DMS153 treated with DMSO at 0.1 percent for 48 hours (cell line): ENCODE data around the gene AKAP13.

Experiments
- DNase-seq: peaks from one replicate; lab custom pipeline; 2025; ENCODE audit not compliant: unreplicated experiment; lab: John Stamatoyannopoulos, UW

The AKAP13 gene

DNA sequence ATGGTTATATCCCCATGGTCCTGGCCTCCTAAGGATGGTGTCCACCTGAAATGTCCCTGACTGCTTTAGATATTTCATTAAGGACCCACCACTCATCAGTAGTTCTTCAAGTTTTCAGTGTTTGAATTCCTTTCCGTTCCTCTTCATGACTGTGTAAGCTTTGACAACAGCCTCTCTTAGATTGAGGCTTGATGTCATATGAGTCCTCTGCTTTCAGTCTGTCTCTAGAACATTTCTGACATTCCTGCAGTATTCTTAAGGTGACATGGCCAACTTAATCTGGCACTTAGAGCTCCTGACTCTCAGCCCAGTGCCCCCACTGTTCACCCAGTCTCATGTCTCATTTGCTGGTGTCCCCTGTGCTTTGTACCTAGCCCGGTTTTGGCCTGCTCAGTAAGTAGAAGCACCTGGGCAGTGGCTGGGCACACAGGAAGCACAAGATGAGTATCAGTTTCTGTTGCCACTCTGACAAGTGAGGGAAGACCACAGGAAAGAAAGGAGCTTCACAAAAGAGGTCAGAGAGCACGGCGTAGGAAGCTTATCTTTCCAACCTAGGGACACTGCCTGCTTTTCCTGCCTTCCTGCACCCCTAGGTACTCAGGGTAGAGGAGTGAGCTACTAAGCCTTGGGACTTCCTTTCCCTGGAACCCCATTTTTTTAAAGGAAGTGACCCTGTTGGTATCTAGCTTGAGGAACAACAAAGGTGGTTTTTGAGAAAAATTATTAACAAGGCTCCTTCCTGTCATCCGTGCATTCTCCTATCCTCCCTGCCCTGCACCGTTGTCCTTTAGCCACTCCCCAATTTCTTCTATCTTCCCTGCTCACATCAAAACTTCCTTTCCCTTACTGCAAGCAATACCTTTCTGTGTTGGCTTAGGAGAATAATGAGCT, 311.2 kb downstream of the AKAP13 start:
- no peak for DNase-seq

DNA sequence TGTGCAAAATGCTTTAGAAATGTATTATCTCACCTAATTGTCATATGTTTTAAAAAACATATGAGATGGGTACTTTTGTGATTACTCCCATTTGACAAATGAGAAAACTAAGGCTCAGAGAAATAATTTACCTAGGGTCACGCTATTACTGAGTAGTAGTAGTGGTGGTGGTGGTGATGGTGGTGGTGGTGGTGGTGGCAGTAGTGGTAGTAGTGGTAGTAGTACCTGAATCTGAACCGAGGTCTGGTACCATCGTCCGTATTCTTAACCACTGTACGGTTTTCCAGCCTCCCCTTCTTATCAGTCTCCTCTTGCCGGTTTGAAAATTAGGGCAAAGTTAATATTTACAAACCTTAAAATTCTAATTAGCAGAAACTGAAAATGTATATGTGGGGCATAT, 311.9 kb downstream of the AKAP13 start:
- no peak for DNase-seq

DNA sequence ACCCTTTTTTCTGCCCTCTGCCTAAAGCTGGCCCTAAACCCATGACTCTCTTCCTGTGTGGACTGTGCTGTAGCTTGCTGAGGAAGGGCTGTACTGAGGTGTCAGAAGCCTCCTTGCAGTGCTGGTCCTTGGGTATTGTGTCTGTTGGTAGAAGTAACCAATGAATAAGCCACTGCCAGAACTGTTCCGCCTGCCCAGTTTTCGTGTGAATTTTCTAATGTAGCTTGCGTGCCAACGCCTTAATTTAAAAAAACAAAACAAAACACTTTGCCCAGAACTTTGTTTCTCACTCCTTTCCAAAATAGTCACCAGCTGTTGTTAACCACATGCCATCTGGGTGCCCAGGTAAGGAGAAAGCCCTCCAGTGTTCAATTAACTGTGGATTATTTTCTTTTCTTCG, 312.5 kb downstream of the AKAP13 start:
- DNase-seq = no peak

DNA sequence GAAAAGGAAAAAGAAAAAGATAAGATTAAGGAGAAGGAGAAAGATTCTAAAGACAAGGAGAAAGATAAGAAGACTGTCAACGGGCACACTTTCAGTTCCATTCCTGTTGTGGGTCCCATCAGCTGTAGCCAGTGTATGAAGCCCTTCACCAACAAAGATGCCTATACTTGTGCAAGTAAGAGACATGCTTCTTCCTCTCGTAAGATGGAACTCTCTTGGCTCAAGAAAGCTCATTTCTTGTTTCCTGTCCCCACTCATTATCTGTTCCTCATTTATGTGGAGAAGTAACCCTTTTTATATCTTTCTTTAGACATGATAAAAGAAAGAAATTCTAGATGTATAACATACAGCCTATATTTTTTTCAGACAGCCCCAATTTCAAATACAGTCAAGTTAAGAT, 312.9 kb downstream of the AKAP13 start:
- DNase-seq = no peak

DNA sequence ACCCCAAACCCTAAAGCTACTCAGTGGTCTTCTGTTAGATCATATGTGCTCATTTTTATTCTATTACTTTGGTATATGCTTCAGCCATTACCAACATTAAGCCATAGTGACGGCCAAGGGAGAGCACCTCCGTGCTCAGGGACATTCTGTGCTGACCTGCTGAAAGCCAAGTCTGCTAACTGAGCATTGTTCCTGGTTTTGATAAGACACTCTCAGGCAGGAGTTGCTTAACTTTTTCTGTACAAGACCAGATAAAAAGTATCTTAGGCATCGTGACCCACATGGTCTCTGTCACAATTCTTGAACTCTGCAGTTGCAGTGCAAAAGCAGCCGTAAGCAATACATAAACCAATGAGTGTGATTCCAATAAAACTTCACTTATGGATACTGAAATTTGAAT, 313.7 kb downstream of the AKAP13 start:
- DNase-seq = no peak

DNA sequence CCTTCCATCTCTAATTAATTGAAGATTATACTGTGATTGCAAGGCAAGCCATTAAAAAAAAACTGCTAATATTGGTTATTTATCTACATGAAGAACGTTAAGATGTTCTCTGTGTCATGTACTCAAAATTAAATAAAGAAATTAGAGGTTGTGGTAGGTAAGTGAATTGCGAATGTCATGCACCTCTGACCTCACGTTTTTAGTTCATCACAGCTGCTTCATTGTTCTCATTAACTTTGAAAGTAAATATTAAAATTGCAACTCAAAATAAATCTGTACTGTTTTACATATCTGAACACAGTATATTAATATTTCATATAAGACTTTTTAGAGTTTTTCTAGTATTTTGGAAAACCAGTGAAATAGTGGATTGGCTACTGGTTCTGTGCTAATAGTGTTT, 320.4 kb downstream of the AKAP13 start:
- no peak for DNase-seq

DNA sequence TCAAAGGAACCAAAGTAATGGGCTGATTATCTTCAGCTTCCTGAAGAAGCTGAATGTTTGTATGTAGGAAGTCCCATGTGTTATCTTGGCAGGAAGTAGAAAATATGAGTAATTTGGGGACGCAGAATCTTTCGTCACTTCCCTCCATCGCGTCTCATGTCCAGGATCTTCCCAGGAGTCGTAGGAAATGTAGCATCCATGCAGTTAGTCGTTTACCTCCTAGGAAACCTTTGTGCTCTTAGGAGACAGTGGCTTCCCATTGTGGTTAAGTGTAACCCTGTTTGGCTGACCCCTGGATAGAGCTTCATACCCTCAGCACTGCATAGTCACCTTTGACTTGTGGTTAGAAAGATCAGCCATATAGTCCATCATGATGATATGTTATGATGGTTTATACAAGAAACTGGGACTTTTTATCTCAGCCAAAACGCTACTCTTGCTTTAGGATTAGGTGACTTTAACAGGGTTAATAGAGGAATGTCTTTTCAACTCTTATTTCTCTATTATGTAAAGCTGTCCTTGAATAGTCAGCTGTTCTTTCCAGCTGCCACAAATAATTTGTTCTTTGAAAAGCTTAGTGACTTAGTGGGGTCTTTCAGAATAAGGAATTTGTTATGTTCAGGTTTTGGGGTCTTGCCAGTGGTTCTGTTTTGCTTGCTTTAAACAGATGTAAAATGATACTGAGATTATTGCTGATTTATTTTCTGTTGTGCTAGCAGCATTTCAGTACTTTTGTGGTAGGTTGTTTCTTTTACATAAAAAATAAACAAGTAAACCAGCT, 322.1 kb downstream of the AKAP13 start:
- DNase-seq = no peak

DNA sequence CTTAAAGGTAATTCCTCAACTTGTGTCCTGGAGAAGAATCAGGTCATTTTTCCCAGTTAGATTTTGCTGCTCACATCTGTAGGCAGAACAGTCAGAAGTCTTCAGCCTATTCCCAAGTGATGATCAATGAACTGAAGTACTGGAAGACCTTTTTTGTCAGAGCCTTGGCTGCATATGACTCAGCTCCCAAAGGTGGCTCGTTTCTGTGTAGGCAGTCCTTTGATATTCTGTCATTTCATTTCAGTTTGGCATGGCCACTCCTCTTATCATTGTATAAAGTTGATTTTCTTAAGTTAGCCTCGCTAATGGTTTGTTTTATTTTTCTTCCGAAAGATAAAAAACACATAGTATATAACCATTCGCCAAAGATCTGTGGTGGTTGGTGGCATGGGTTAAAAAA, 323.7 kb downstream of the AKAP13 start:
- no peak for DNase-seq

DNA sequence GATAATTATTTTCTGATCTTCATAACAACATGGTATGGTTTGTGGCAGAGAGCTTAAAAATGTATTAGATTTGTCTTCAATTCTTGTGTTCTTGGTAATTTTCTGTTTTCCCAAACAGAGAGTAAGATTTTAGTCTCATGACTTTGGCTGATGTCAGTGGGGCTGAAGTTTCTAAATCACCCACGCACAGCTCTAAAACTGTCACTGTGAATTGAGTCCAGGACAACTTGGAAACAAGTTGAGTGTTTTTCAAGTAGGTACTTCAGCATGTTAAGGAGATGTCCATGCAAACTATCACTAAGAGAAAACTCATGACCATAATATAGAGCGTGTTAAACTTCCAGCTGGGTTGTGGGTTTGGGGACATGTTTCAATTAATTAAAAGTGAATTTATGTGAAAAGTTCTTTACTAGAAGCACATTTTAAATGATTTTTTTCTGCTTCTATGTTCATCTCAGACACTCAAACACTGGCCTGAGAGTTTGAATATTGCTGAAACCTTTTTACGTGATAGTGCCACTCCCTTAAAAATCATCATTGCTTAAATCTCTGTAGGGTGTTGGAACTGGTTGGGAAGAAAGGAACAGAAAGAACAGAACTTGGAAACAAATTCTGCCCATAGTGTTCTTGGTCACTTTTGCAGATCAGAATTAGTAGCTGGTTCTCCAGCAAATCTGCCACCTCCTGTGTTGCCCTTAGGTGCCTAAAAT, 324.5 kb downstream of the AKAP13 start:
- no peak for DNase-seq

DNA sequence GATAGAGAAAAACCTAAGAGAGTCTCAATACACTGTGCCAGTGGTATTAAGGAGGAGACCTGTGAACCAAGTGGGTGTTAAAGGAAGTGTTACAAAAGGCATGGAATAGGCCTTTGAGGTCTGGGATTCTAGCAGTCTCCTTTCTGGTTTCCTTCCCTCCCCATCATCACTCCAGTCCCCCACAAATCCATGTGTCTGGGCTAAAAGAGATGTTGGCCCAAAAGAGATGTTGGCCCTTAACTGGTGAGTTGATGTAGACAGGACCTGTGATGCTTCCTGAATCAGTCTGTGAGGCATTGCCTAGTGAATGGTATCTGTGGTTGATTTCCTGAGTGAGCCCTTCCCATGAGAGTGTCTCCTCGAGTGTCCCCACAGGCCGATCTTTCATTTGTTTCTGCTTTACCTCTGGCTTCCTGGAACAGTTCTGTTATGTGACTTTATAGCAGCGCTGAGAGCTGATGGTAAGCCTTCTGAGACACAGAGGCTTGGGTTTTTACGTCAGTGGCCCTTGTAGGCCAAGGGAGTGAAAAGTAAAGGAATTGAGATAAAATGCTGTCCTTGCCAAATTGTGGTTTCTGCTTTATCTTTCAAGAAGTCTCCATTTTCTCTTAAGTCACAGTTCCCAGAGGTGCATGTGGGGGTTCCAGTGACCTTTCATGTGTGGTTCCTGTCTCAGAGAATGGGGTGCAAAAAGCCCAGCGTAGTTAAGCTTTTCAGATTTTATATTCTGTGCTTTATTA, 326.5 kb downstream of the AKAP13 start:
- DNase-seq = no peak

DNA sequence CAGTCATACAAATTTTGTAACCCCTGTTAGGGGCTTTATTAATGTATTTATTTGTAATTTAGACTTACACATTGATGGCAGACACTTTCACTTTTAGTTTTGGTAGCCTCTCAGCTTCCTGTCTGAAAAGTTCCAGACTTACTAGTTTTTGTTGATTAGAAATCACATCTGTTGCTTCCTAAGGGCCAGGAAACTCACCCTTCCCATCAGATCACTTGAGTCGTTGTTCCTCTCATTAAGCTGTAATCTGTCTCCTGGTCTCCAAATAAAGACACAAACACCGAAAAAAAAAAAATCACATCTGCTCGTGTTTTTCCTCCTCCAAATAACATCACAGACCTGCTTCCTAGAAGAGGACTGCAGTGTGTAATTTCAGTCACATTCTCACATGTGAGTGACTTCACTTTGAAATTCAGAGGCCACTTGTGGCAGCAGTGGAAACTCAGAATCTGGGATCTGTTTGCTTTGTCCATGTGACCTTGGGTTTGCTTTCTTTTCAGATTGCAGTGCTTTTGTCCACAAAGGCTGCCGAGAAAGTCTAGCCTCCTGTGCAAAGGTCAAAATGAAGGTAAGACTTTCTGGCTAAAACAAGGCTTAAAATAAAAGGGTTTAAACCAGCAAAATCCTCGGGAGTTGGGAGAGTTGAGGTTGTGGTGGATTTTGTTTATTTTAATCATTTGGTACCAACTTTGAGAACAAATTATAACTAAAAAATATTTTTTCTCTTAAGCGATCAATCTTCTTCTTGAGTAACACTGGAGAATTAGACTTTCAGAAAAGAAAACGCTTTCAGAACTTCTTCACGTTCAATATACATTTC, 327.3 kb downstream of the AKAP13 start:
- DNase-seq = no peak

DNA sequence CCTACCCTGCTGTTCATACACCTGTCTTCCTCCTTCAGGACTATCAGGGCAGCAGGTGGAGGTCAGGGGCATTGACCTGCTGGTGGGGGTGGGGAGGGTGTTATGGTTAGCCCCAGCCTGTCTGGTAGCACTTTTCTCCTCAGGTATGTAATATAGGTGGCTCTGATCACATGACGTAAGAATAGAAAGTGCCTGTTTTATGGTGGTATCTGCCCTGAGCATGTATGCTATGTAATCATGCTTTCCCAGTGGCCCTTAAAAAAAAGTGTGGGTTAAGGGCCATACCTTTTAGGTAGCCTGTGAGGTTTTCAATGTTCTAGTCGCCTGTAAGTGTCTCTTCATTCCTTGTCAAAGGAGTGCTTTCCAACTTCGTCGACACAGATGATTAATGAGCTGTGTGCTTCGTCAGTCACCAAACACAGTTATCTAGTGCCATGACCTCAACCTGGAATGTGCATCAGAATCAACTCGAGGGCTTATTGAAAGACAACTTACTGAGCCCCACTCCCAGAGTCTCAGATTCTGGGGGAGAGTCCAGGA, 328.1 kb downstream of the AKAP13 start:
- DNase-seq = no peak

DNA sequence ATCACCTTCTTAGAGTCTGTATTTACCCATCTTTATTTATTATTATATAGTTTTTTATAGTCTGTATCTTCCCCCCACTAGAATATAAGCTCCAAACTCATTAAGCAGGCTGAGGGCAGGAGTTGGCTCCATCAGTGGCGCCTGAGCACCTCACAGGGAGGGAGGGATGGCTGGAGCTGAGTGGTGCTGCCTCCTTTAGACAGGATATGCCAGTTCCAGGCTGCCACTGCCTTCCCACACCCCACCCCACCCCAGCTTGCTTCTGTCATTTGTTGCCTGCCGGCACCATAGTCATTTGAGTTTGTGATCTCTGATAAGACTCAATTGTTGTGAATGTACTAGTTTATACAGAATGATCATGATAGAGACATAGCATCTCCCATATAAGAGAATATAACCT, 328.8 kb downstream of the AKAP13 start:
- DNase-seq = no peak

DNA sequence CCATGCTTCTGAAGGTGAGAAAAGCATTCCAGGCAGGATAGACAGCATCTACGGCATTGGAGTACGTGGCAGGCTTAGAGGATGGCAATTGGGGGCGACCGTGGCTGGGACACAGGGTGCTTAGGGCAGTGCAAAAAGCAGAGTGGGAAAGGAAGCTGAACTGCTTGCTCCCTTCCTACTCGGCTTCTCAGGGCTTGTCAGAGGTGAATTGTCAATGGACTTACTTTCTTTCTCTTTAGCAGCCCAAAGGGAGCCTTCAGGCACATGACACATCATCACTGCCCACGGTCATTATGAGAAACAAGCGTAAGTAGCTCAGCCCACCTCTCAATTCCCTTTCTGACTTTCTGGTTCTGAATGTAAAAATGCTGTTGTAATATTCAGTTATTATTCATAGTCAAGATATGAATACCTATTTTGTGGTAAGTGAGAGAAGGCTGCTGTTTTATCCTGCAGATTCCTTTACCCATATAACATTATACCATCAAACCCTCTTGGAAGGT, 330.0 kb downstream of the AKAP13 start:
- DNase-seq = no peak

DNA sequence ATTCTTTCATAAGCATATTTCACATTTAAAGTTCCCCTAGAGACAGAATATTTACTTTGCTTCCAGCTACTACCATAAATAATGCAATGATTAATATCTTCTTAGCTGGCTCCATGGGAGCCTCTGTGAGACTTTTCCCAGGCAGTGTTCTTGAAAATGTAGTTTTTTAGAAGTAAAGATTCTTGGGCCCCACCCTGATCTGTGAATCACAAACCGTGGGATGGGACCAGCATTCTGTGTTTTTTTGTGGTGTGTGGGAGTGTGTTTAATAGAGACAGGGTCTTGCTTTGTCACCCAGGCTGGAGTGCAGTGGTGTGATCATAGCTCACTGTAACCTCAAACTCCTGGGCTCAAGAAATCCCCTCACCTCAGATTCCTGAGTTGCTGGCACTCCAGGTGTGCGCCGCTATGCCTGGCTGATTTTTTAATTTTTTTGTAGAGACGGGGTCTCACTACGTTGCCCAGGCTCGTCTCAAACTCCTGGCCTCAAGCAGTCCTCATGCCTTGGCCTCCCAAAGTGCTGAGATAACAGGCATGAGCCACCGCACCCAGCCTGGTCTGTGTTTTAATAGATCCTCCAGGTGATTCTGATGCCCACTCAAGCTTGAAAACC, 331.3 kb downstream of the AKAP13 start:
- no peak for DNase-seq

DNA sequence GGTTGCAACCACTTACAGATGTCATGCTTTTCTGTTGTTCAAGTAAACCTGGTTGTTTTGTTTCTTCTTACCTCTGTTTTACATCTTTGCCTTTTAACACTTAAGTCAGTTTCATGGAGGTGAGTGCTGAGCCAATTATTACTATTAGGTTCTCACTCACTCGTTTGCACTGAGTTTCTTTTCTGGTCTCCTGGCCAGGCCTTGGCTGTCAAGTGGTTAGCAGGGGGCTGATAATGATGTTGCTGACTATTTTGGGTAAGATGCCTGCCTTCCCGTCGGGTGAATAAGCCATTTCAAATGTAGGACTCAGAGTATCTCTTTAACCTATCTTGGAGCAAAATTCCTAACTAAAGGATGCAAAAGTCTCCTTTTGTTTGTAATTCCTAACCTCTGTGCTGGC, 335.9 kb downstream of the AKAP13 start:
- DNase-seq = no peak

DNA sequence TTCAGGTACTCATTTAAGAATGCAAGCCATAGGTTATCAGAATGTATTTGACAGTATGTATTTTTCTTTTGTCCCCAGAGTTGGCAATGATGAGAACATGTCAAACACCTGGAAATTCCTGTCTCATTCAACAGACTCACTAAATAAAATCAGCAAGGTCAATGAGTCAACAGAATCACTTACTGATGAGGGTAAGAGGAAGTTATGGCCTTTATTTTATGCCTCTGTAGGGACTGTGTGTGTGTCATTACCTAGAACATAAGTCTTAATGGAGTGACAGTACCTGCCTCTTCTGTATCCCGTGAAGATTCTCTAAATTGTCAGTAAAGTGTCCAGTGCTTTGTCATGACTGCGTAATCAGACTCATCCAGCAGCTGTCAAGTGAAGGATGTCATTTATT, 336.8 kb downstream of the AKAP13 start:
- no peak for DNase-seq

DNA sequence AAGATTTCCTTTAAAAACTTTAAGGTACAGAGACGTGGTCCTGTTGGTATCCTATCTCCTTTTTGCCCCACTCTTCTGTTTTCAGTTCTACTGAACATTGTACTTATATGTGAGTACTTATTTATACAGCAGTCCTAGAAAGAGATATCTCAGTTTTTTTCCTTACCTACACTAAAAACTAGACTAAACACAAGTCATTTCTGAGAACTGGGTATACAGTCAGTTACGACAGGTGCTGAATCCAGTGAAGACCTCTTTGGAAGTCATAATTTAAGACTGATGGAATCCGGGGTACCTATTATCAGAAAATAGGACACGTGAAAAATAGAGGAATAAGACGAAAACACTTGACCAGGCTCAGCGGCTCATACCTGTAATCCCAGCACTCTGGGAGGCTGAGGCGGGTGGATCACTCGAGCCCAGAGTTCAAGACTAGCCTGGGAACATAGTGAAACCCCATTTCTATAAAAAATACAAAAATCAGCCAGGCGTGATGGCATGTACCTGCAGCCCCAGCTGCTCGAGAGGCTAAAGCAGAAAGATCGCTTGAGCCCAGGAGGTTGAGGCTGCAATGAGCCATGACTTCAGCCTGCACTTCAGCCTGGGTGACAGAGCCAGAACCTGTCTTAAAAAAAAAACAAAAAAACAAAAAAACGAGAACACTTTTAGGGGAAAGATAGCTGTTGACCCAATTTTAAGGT, 338.0 kb downstream of the AKAP13 start:
- DNase-seq = no peak

DNA sequence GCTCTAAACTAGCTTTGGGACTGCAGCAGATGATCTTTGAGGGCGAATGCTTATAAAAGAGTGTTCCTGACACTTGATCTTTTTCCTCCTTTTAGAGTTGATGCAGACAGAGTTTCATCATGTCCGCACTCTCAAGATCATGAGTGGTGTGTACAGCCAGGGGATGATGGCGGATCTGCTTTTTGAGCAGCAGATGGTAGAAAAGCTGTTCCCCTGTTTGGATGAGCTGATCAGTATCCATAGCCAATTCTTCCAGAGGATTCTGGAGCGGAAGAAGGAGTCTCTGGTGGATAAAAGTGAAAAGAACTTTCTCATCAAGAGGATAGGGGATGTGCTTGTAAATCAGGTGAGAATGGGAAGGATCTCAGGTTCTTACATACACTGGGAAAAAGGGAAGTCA, 338.6 kb downstream of the AKAP13 start:
- no peak for DNase-seq
